ENCODE data around the gene HIPK3. TPM values are rescaled to one million over a fixed set of nuclear protein-coding genes. Genes with fewer than 3 reads are reported as not detected.

Gene HIPK3
- total RNA-seq, 4 donors from 2014 or later, result 89.1 to 118 (median 107) TPM

DNA sequence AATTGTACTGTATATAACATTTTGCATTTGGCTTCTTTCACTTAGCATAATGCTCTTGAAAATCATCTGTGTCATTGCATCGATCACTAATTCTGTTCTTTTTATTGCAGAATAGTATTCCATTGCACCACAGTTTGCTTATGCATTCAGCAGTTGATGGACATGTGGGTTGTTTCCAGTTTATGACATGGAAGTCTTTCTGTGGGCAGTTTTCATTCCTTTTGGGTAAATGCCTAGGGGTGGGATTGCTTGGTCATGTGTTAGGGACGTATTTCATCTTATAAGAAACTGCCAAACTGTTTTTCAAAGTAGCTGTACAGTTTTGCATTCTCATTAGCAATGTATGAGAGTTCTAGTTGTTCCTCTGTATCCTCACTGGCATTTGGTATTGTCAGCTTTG, 127.0 kb downstream of the HIPK3 start:
- WGBS, 2 donors, result 71 to 83% methylated on average over 2 of the region's 2 CpGs
- no peak overlapping the region for H3K4me3 ChIP-seq (ENCODE audit: low read depth, poor library complexity, severe bottlenecking)
- TF ChIP-seq POLR2A (IDR thresholded peaks at IDR 0.05), result no peak
- TF ChIP-seq, protein P1, sequence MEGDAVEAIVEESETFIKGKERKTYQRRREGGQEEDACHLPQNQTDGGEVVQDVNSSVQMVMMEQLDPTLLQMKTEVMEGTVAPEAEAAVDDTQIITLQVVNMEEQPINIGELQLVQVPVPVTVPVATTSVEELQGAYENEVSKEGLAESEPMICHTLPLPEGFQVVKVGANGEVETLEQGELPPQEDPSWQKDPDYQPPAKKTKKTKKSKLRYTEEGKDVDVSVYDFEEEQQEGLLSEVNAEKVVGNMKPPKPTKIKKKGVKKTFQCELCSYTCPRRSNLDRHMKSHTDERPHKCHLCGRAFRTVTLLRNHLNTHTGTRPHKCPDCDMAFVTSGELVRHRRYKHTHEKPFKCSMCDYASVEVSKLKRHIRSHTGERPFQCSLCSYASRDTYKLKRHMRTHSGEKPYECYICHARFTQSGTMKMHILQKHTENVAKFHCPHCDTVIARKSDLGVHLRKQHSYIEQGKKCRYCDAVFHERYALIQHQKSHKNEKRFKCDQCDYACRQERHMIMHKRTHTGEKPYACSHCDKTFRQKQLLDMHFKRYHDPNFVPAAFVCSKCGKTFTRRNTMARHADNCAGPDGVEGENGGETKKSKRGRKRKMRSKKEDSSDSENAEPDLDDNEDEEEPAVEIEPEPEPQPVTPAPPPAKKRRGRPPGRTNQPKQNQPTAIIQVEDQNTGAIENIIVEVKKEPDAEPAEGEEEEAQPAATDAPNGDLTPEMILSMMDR (IDR thresholded peaks at IDR 0.05), result no peak
- intact Hi-C loops (cut with DNase I; ENCODE audit: low total_unique reads), result no loop called here
- DNase-seq (ENCODE audit: low spot score in 2 of 2), result no peak

DNA sequence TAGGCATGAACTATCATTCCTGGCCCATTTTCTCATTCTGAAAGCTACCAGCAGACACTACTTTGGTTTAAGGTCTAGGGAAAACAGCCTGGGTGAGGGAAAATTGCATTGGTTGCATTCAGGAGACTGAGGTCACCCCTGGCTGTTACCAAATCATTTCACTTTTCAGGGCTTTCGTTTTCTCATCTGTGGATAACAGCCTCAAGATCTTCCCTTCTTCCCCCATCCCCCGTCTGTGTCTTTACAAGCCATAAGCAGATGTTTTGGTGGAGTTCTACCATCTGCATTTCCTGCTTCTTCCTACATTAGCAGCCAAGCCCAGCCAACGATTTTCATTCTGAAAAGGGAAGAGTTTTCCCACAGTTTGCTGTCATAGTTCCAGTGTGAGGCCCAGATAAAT, 130.4 kb downstream of the HIPK3 start:
- WGBS, 2 donors, result 41 to 43% methylated on average over 3 of the region's 3 CpGs
- TF ChIP-seq, protein P1 (IDR thresholded peaks at IDR 0.05), result no peak
- no peak for TF ChIP-seq POLR2A (IDR thresholded peaks at IDR 0.05)
- intact Hi-C loops (cut with DNase I; ENCODE audit: low total_unique reads), result no loop called here
- no peak for DNase-seq (ENCODE audit: low spot score in 2 of 2)
- H3K4me3 ChIP-seq (ENCODE audit: low read depth, poor library complexity, severe bottlenecking), result no peak overlapping the region

DNA sequence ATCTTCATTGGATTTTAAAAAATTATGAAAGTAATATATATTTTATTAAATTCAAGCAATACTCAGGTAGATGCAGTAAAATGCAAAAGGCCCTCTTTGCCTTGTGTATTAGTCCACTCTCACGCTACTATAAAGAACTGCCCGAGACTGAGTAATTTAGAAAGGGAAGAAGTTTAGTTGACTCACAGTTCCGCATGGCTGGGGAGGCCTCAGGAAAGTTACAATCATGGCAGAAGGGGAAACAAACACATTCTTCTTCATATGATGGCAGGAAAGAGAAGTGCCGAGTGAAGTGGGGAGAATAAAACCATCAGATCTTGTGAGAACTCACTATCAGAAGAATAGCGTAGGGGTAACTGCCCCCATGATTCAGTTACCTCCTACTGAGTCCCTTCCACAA, 130.8 kb downstream of the HIPK3 start:
- H3K4me3 ChIP-seq (ENCODE audit: low read depth, poor library complexity, severe bottlenecking), result no peak overlapping the region
- TF ChIP-seq, protein P1 (IDR thresholded peaks at IDR 0.05), result no peak
- TF ChIP-seq POLR2A (IDR thresholded peaks at IDR 0.05), result no peak
- no peak for DNase-seq (ENCODE audit: low spot score in 2 of 2)
- intact Hi-C loops (cut with DNase I; ENCODE audit: low total_unique reads), result no loop called here
- 88 to 91% methylated on average over 5 of the region's 5 CpGs for WGBS, 2 donors

DNA sequence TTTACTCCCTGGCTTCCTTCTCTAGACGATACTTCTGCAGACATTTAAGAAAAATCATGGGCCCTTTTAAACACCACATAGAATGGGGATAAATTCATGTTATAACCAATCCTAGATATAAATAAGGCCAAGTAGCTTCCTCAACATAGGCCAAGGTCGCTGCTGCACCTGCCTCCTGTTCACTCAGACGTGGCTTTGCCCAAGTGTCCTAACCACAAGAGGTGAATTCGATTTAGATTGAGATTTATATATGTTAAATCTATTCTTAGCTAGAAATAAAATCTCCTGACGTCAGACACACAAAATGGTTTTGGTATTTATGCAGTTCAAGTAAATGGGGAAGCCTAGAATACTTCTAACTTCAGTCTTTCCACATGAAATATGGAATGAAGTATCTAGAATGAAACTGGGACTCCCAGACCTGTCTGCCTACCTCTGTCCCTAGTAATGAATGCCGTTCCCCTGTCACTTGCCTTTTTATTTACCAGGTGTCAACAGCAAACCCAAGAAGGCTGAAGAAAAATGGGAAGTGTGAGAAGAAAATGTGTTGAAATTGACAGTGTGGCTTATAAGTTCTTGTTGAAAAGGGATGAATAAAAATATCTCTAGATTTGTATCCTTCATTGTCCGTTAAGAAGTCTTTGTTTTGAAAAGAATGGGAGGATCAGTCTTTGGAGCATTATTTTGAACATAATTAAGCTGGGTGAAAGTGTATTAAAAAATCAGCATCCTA, 131.8 kb downstream of the HIPK3 start:
- TF ChIP-seq POLR2A (IDR thresholded peaks at IDR 0.05), result no peak
- TF ChIP-seq, protein P1 (IDR thresholded peaks at IDR 0.05), result no peak
- 82% methylated on average over 7 of the region's 7 CpGs for WGBS, 2 donors
- H3K4me3 ChIP-seq (ENCODE audit: low read depth, poor library complexity, severe bottlenecking), result no peak overlapping the region
- intact Hi-C loops (cut with DNase I; ENCODE audit: low total_unique reads), result no loop called here
- no peak for DNase-seq (ENCODE audit: low spot score in 2 of 2)

DNA sequence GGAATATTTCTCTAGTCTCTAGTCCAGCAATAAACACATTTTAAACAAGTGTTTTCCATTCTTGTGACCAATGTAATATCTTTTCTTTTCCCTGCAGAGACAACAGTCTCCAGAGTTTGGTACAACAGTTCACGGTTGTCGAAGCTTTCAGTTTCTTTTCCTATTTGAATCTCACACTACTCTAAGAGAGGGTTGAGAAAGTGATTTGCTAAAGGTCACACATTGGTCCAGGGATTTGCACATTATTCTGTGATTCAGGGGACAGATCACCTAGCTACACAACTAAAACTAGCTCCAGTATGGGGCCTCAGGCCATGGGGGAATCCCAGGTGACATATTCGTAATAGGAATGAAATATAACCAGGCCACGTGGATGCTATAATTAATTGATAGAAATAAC, 132.5 kb downstream of the HIPK3 start:
- intact Hi-C loops (cut with DNase I; ENCODE audit: low total_unique reads), result no loop called here

More for the DNA sequence above, 132.5 kb downstream of the HIPK3 start:
- TF ChIP-seq, protein P1 (IDR thresholded peaks at IDR 0.05), result no peak
- TF ChIP-seq POLR2A (IDR thresholded peaks at IDR 0.05), result no peak
- WGBS, 2 donors, result 67 to 73% methylated on average over 4 of the region's 4 CpGs
- DNase-seq (ENCODE audit: low spot score in 2 of 2), result no peak
- no peak overlapping the region for H3K4me3 ChIP-seq (ENCODE audit: low read depth, poor library complexity, severe bottlenecking)
